ENCODE measurements around the gene AHNAK. TPM values are rescaled to one million over a fixed set of nuclear protein-coding genes. Genes with fewer than 3 reads are reported as not detected.

Gene AHNAK
- total and polyA plus RNA-seq, 2 of the 8 experiments (the other 6 are each of a cell fraction or from before 2014, with no cell fraction given), result 2.0 to 5.8 TPM

GRCh38 chr11:62449451-62449851 is 97.2 kb downstream of the AHNAK start (continued):
- no peak for TF ChIP-seq MAFK (IDR thresholded peaks at IDR 0.05; ENCODE audit: low read depth, low read length)
- TF ChIP-seq RNF2 (IDR thresholded peaks at IDR 0.05; ENCODE audit: borderline replicate concordance, low read depth, low read length, missing control alignments, poor library complexity, severe bottlenecking), result no peak
- no peak for TF ChIP-seq CHD2 (IDR thresholded peaks at IDR 0.05; ENCODE audit: low read length)
